NB4 (cell line): ENCODE measurements around the gene CCDC187.

Experiments
- POLR2A ChIP-seq: IDR thresholded peaks from 2 replicates; pipeline ENCODE4 v1.6.1; 2011; ENCODE audit warnings: mild to moderate bottlenecking; ENCODE audit not compliant: insufficient read length; ENCODE audit errors: extremely low read depth
- TF ChIP-seq, protein P1 (sequence below): IDR thresholded peaks from one replicate; pipeline ENCODE4 v1.5.1; 2012; ENCODE audit warnings: low read depth, low read length

DNA sequence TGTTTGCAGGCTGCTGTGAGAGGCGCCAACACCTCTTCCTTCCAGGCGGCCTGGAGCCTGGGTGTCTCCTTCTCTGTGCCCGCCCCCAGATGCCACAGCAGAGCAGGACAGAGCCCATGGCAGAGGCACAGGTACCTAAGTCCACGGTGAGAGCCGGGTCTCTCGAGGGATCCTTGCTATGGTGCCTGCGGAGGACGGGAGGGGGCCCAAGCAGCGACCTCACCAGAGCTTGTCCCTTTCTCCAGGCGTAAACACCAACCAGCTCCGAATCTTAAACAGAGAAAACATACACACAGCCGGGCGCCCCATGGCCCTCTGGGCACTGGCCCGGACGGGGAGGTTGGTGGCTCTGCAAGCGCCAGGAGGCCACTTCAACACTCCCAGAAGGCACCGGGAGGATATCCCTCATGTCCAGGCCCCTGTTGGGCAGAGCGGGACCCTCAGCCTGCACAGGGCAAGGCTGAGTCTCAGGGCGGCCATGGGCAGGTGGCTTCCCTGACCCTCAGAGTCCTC, 11.8 kb downstream of the CCDC187 start:
- TF ChIP-seq, protein P1, sequence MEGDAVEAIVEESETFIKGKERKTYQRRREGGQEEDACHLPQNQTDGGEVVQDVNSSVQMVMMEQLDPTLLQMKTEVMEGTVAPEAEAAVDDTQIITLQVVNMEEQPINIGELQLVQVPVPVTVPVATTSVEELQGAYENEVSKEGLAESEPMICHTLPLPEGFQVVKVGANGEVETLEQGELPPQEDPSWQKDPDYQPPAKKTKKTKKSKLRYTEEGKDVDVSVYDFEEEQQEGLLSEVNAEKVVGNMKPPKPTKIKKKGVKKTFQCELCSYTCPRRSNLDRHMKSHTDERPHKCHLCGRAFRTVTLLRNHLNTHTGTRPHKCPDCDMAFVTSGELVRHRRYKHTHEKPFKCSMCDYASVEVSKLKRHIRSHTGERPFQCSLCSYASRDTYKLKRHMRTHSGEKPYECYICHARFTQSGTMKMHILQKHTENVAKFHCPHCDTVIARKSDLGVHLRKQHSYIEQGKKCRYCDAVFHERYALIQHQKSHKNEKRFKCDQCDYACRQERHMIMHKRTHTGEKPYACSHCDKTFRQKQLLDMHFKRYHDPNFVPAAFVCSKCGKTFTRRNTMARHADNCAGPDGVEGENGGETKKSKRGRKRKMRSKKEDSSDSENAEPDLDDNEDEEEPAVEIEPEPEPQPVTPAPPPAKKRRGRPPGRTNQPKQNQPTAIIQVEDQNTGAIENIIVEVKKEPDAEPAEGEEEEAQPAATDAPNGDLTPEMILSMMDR: no peak
- TF ChIP-seq POLR2A: no peak
